Upper lobe of right lung (tissue), 1 donor: ENCODE measurements around the gene RNF34. TPM values are rescaled to one million over a fixed set of nuclear protein-coding genes. Genes with fewer than 3 reads are reported as not detected.

ENCODE experiments used
- ATAC-seq: fragments of 200-7000 bp; cut with Tn5 transposase; one replicate; pipeline ENCODE4 v1.9.1; 2020; ENCODE audit warnings: mild to moderate bottlenecking, moderate library complexity
- DNase-seq: peaks from one replicate; pipeline ENCODE4 v3.0.0-alpha.2; 2020
- H3K27ac ChIP-seq: fragments of 200-600 bp; one replicate; pipeline ENCODE4 v1.8.0; 2022
- H3K27me3 ChIP-seq: fragments of 200-600 bp; one replicate; pipeline ENCODE4 v1.8.0; 2022; ENCODE audit warnings: mild to moderate bottlenecking
- H3K36me3 ChIP-seq: fragments of 200-600 bp; one replicate; pipeline ENCODE4 v1.8.0; 2022
- H3K4me1 ChIP-seq: fragments of 200-600 bp; one replicate; pipeline ENCODE4 v1.8.0; 2022
- H3K4me3 ChIP-seq: fragments of 200-600 bp; one replicate; pipeline ENCODE4 v1.8.0; 2022; ENCODE audit warnings: mild to moderate bottlenecking
- H3K9me3 ChIP-seq: fragments of 200-600 bp; one replicate; pipeline ENCODE4 v1.8.0; 2022
- CTCF ChIP-seq: fragments of 200-600 bp; IDR thresholded peaks from one replicate; pipeline ENCODE4 v1.8.0; 2022; ENCODE audit warnings: antibody characterized with exemption
- intact Hi-C: fragments of 100-400 bp; cut with DNase I; formaldehyde crosslinking; loops from one replicate; pipeline ENCODE4 v1.11.0; 2022
- total RNA-seq: library from RNA; stranded (reverse); fragmentation: NEBNext Ultra II Directional; extraction: Animal tissue kit (Norgen Biotek cat#: 25700); gene quantifications from one replicate; pipeline ENCODE4 v1.2.1, GENCODE V29; 2021
- donor health status: DM: no; HTN: yes; CAD: no; lungs with severe emphysema.

The RNF34 gene
- total RNA-seq, 1 donor from 2014 or later: 29.5 TPM

GRCh38 chr12:121404734-121405133, 4.8 kb downstream of the RNF34 start:
- peaks cover 31% of the 10 kb centered on the region for H3K36me3 ChIP-seq
- DNase-seq: no peak

DNA sequence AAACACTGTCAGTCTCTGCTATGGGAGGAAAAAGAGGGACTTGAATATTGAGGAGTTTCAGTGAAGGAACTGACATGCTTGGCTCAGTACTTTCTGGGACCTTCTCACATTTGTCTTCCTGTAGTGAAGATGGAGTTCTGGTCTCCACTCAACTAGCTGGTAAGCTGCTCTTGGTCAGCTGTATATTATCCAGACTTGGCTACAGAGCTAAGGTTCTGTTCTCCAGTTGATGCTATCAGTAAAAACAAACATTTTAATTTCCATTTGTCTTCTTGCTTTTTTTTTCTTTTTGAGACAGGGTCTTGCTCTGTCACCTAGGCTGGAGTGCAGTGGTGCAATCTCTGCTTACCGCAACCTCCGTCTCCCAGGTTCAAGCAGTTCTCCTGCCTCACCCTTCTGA, 5.3 kb downstream of the RNF34 start:
- no peak for TF ChIP-seq CTCF
- Histone ChIP-seq H3K27ac (no peak overlapping the region), H3K36me3 (peaks cover 31% of the 10 kb centered on the region), H3K9me3 (no peaks in the 10 kb centered on the region), H3K4me3 (no peak overlapping the region), H3K27me3 (no peaks in the 10 kb centered on the region), H3K4me1 (peaks cover 10% of the 10 kb centered on the region)
- ATAC-seq (no peak), DNase-seq (no peak)
- intact Hi-C loops: no loop called here

More at GRCh38 chr12:121404734-121405133, 4.8 kb downstream of the RNF34 start:
- no peaks in the 10 kb centered on the region for H3K27me3 ChIP-seq
- no peak overlapping the region for H3K4me3 ChIP-seq
- no peak overlapping the region for H3K27ac ChIP-seq
- no peak for ATAC-seq
- intact Hi-C loops: no loop called here
- no peaks in the 10 kb centered on the region for H3K9me3 ChIP-seq
- no peak for TF ChIP-seq CTCF
- peaks cover 10% of the 10 kb centered on the region for H3K4me1 ChIP-seq

DNA sequence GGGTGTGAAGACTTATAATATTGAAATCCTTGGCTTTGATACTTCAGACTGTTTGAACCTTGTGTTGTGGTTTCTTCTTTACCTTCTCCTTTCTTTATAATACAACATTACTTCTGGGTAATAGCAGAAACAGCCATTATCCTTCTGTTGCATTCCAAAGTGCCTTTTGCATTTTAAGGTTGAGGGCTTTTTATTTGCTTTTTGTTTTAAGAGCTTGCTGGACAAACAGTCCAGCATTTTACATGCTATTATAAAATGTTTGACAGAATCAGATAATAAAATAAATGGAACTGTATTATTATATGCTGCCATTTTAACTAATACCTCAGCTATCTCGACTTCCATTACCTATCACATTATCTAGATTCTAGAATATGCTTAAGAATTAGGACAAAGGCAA, 14.0 kb downstream of the RNF34 start:
- no peak overlapping the region for H3K27ac ChIP-seq
- no peaks in the 10 kb centered on the region for H3K4me1 ChIP-seq
- DNase-seq (no peak), ATAC-seq (no peak)
- no peak for TF ChIP-seq CTCF
- intact Hi-C loops: no loop called here
- peaks cover 36% of the 10 kb centered on the region for H3K36me3 ChIP-seq
- H3K9me3 ChIP-seq: no peaks in the 10 kb centered on the region
- H3K4me3 ChIP-seq: no peak overlapping the region
- H3K27me3 ChIP-seq: no peaks in the 10 kb centered on the region

- no peak for ATAC-seq
Measured at GRCh38 chr12:121417847-121418246, 17.9 kb downstream of the RNF34 start.

DNA sequence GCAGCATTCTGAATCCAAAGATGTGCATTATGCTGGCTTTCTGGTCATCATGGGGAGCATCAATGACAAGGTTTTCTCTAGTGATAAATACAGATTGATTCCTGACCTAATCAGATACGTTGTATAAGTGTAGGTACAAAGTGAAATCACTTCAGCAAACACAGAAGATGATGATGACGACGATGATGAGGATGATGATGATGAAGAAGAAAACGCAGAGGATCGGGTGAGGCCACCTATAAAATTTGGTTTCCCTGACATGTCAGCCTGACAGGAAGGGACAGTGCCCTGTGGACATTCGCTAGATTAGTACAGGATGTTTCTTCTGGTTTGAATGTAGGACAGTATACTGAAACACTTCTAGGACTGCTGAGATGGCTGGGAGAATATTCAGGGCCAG, 20.2 kb downstream of the RNF34 start:
- no peaks in the 10 kb centered on the region for H3K27me3 ChIP-seq
- H3K4me1 ChIP-seq: no peaks in the 10 kb centered on the region
- TF ChIP-seq CTCF: no peak
- intact Hi-C loops: no loop called here
- no peak overlapping the region for H3K27ac ChIP-seq
- DNase-seq (no peak), ATAC-seq (no peak)
- H3K9me3 ChIP-seq: no peaks in the 10 kb centered on the region
- H3K4me3 ChIP-seq: no peak overlapping the region
- peaks cover 85% of the 10 kb centered on the region for H3K36me3 ChIP-seq

More at GRCh38 chr12:121417847-121418246, 17.9 kb downstream of the RNF34 start:
- no peaks in the 10 kb centered on the region for H3K4me1 ChIP-seq
- H3K4me3 ChIP-seq: no peak overlapping the region
- intact Hi-C loops: no loop called here
- H3K27me3 ChIP-seq: no peaks in the 10 kb centered on the region
- no peak for TF ChIP-seq CTCF
- H3K27ac ChIP-seq: no peak overlapping the region
- no peaks in the 10 kb centered on the region for H3K9me3 ChIP-seq
- DNase-seq: no peak
- H3K36me3 ChIP-seq: peaks cover 71% of the 10 kb centered on the region

DNA sequence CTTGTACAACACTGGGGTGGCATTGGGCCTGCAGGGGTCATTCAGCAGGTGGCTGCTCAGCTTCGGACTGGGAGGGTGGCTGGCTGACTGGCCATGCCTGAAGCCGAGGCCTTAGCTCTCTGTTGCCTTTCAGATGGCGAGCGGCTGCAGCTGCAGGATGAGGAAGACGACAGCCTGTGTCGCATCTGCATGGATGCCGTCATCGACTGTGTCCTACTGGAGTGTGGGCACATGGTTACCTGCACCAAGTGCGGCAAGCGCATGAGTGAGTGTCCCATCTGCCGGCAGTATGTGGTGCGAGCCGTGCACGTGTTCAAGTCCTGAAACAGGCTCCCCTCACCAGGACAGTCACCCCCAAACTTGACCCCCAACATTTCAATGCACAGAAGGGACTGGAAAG, 23.3 kb downstream of the RNF34 start:
- intact Hi-C loops: no loop called here
- H3K27me3 ChIP-seq: no peaks in the 10 kb centered on the region
- H3K27ac ChIP-seq: no peak overlapping the region
- peaks cover 91% of the 10 kb centered on the region for H3K36me3 ChIP-seq
- no peak overlapping the region for H3K4me3 ChIP-seq
- H3K9me3 ChIP-seq: no peaks in the 10 kb centered on the region
- TF ChIP-seq CTCF: no peak
- DNase-seq (no peak), ATAC-seq (no peak)
- no peaks in the 10 kb centered on the region for H3K4me1 ChIP-seq
